Lung (tissue), 12 donors: ENCODE measurements around the gene ZNF766. TPM values are rescaled to one million over a fixed set of nuclear protein-coding genes. Genes with fewer than 3 reads are reported as not detected.

Experiments
- ATAC-seq: fragments of 200-7000 bp; cut with Tn5 transposase; one replicate; pipeline ENCODE4 v1.9.1; 2020; ENCODE audit warnings: moderate number of reproducible peaks; ENCODE audit not compliant: insufficient read depth, low FRiP score
- DNase-seq, 3 donors: peaks; one replicate each; pipeline ENCODE4 v3.0.0-alpha.2; 2013 to 2017
- H3K27ac ChIP-seq, 2 donors: one replicate each; pipeline ENCODE4 v1.5.1; 2013; ENCODE audit warnings: mild to moderate bottlenecking in 2 of 2, moderate library complexity in 2 of 2, control low read depth in 1 of 2, inconsistent platforms in 1 of 2, low read depth in 1 of 2, low read length in 1 of 2
- H3K27me3 ChIP-seq, 3 donors: one replicate each; pipeline ENCODE4 v1.5.1; 2013; ENCODE audit warnings: low read length in 2 of 3; ENCODE audit not compliant: control insufficient read depth in 3 of 3, insufficient read depth in 3 of 3
- H3K36me3 ChIP-seq, 4 donors: one replicate each; pipeline ENCODE4 v1.5.1; 2013; ENCODE audit warnings: low read length in 4 of 4, mild to moderate bottlenecking in 1 of 4, moderate library complexity in 1 of 4; ENCODE audit not compliant: control insufficient read depth in 4 of 4, insufficient read depth in 4 of 4
- H3K4me1 ChIP-seq, 5 donors: one replicate each; pipeline ENCODE4 v1.5.1; 2013; ENCODE audit warnings: low read length in 5 of 5, mild to moderate bottlenecking in 2 of 5, moderate library complexity in 1 of 5; ENCODE audit not compliant: control insufficient read depth in 5 of 5, insufficient read depth in 5 of 5
- H3K4me3 ChIP-seq: one replicate; pipeline ENCODE4 v1.5.1; 2013; ENCODE audit warnings: mild to moderate bottlenecking, control low read depth, moderate library complexity
- H3K9ac ChIP-seq, 2 donors: one replicate each; pipeline ENCODE4 v1.5.1; 2013; ENCODE audit warnings: low read length in 2 of 2, control low read depth in 1 of 2; ENCODE audit not compliant: insufficient read depth in 1 of 2
- H3K9me3 ChIP-seq, 4 donors: one replicate each; pipeline ENCODE4 v1.5.1; 2013; ENCODE audit warnings: low read length in 3 of 4, mild to moderate bottlenecking in 1 of 4, moderate library complexity in 1 of 4; ENCODE audit not compliant: control insufficient read depth in 4 of 4, insufficient read depth in 3 of 4
- CTCF ChIP-seq: IDR thresholded peaks from 2 replicates; pipeline ENCODE4 v1.5.1; 2012; ENCODE audit warnings: mild to moderate bottlenecking; ENCODE audit errors: control extremely low read depth, extremely low read depth
- WGBS, 2 donors: extraction: QIAGEN DNeasy Blood & Tissue Kit; methylation state at CpG; one replicate each; pipeline ENCODE4 v1.1.7; 2013; 5-methylcytosine and 5-hydroxymethylcytosine counted together
- polyA plus RNA-seq, 2 donors: library from polyadenylated mRNA; stranded (reverse); fragments of 200-250 nt; gene quantifications; one replicate each; pipeline ENCODE4 v1.2.1, GENCODE V29; 2013
- total RNA-seq, 2 donors: library from RNA; depleted of rRNA in 1 of 2; stranded (reverse); fragments of >200 nt in 1 of 2; gene quantifications; one replicate each; pipeline ENCODE4 v1.2.1, GENCODE V29; 2014 to 2021
- donor health status: control.
- donor health status: control.
- donor health status: Bipolar disorder and iron deficiency.
- donor health status: healthy.
- donor health status: DM: yes; HTN: yes; CAD: no.

Gene ZNF766
- total and polyA plus RNA-seq, 4 donors, result 3.2 to 14.9 (median 8.5) TPM

- H3K27ac ChIP-seq, result no peak overlapping the region
- H3K27me3 ChIP-seq, result no peaks in the 10 kb centered on the region
- no peak overlapping the region for H3K9ac ChIP-seq
- DNase-seq (no peak), ATAC-seq (no peak)
- H3K9me3 ChIP-seq, result no peaks in the 10 kb centered on the region
- H3K4me3 ChIP-seq, result no peak overlapping the region
- no peaks in the 10 kb centered on the region for H3K4me1 ChIP-seq
- 86 to 94% methylated on average over 1 of the region's 1 CpG for whole genome bisulfite sequencing, 2 donors
- H3K36me3 ChIP-seq, result peaks cover 8 to 29% (median 24%) of the 10 kb centered on the region in 4 donors
- no peak for TF ChIP-seq CTCF
Observed at GRCh38 chr19:52230685-52231084, 38.7 kb upstream of the ZNF766 start.

- no peak overlapping the region for H3K4me3 ChIP-seq
- no peaks in the 10 kb centered on the region for H3K27me3 ChIP-seq
- no peak for TF ChIP-seq CTCF
- no peak overlapping the region for H3K27ac ChIP-seq
- H3K4me1 ChIP-seq, result no peaks in the 10 kb centered on the region
- no peak for ATAC-seq
- 72 to 90% methylated on average over 3 of the region's 3 CpGs for WGBS, 2 donors
- peaks cover 3 to 23% (median 19%) of the 10 kb centered on the region in 4 donors for H3K36me3 ChIP-seq
- no peak for DNase-seq
- H3K9me3 ChIP-seq, result no peaks in the 10 kb centered on the region
- H3K9ac ChIP-seq, result no peak overlapping the region
Observed at GRCh38 chr19:52231154-52231910, 38.1 kb upstream of the ZNF766 start.

- Histone ChIP-seq H3K9me3 (no peaks in the 10 kb centered on the region), H3K36me3 (no peaks in the 10 kb centered on the region), H3K4me1 (no peaks in the 10 kb centered on the region), H3K4me3 (no peak overlapping the region), H3K27ac (no peak overlapping the region), H3K9ac (no peak overlapping the region), H3K27me3 (no peaks in the 10 kb centered on the region)
- WGBS, 2 donors, result 84 to 92% methylated on average over 2 of the region's 2 CpGs
- DNase-seq (no peak), ATAC-seq (no peak)
- no peak for TF ChIP-seq CTCF
Observed at GRCh38 chr19:52234406-52234805, 35.0 kb upstream of the ZNF766 start.
